GM12892 (cell line): ENCODE results near the gene MICOS13.

Experiments used
- DNase-seq: peaks from one replicate; pipeline ENCODE4 v3.0.0; 2011; ENCODE audit not compliant: insufficient read length
- FAIRE-seq: peaks from 2 replicates; lab custom pipeline; 2011; peaks lifted over from hg19 to GRCh38; lab: Jason Lieb, UNC
- POLR2A ChIP-seq: IDR thresholded peaks from 2 replicates; pipeline ENCODE4 v1.6.1; 2011; ENCODE audit warnings: low read depth, low read length, control low read depth
- POLR2AphosphoS5 ChIP-seq: IDR thresholded peaks from 2 replicates; pipeline ENCODE4 v1.6.1; 2011; ENCODE audit warnings: low read depth, low read length, control low read depth
- TAF1 ChIP-seq: IDR thresholded peaks from 2 replicates; pipeline ENCODE4 v1.6.1; 2011; ENCODE audit warnings: low read depth, mild to moderate bottlenecking, control low read depth, low read length, borderline replicate concordance

MICOS13 gene

GRCh38 chr19:5628461-5628860 is 51.9 kb downstream of the MICOS13 start:
- no peak for FAIRE-seq
- TF ChIP-seq TAF1 (no peak), POLR2AphosphoS5 (no peak), POLR2A (no peak)
- DNase-seq: no peak
